Parathyroid adenoma (tissue), 2 donors: Measurements from ENCODE around the gene ATRN.

ENCODE experiments used
- H2AFZ ChIP-seq: fragments of 300-600 bp; sonication (generic); one replicate; pipeline ENCODE4 v1.7.0; 2017; ENCODE audit warnings: antibody characterized with exemption, mild to moderate bottlenecking
- H3K27ac ChIP-seq: fragments of 300-600 bp; sonication (generic); one replicate; pipeline ENCODE4 v1.7.0; 2017
- H3K27me3 ChIP-seq: fragments of 300-600 bp; sonication (generic); one replicate; pipeline ENCODE4 v1.7.0; 2017; ENCODE audit warnings: low read length; ENCODE audit not compliant: control insufficient read depth, insufficient read depth
- H3K36me3 ChIP-seq: fragments of 300-600 bp; sonication (generic); one replicate; pipeline ENCODE4 v1.7.0; 2017; ENCODE audit warnings: low read length; ENCODE audit not compliant: control insufficient read depth, insufficient read depth
- H3K4me1 ChIP-seq: fragments of 300-600 bp; sonication (generic); one replicate; pipeline ENCODE4 v1.7.0; 2017; ENCODE audit warnings: control low read depth
- H3K4me2 ChIP-seq: fragments of 300-600 bp; sonication (generic); one replicate; pipeline ENCODE4 v1.7.0; 2017; ENCODE audit warnings: low read length
- H3K4me3 ChIP-seq: fragments of 300-600 bp; sonication (generic); one replicate; pipeline ENCODE4 v1.7.0; 2017; ENCODE audit warnings: low read depth, low read length
- H3K79me2 ChIP-seq: fragments of 300-600 bp; sonication (generic); one replicate; pipeline ENCODE4 v1.7.0; 2017; ENCODE audit warnings: control low read depth
- H3K9ac ChIP-seq: fragments of 300-600 bp; sonication (generic); one replicate; pipeline ENCODE4 v1.7.0; 2017; ENCODE audit warnings: mild to moderate bottlenecking
- H3K9me3 ChIP-seq: fragments of 300-600 bp; sonication (generic); one replicate; pipeline ENCODE4 v1.7.0; 2017; ENCODE audit warnings: low read length; ENCODE audit not compliant: control insufficient read depth
- CTCF ChIP-seq: fragments of 300-600 bp; sonication (generic); IDR thresholded peaks from one replicate; pipeline ENCODE4 v1.7.0; 2017; ENCODE audit warnings: antibody characterized with exemption, mild to moderate bottlenecking
- donor health status: primary hyperparathyroidism.

ATRN gene

GRCh38 chr20:3673221-3674070 is 202.6 kb downstream of the ATRN start:
- H3K4me1 ChIP-seq, result no peaks in the 10 kb centered on the region
- no peak overlapping the region for H3K9ac ChIP-seq
- no peaks in the 10 kb centered on the region for H3K9me3 ChIP-seq
- no peak overlapping the region for H3K27ac ChIP-seq
- no peak for TF ChIP-seq CTCF
- no peaks in the 10 kb centered on the region for H3K36me3 ChIP-seq
- H3K4me2 ChIP-seq, result no peak overlapping the region
- peaks cover 15% of the 10 kb centered on the region for H3K27me3 ChIP-seq
- no peaks in the 10 kb centered on the region for H3K79me2 ChIP-seq
- H2AFZ ChIP-seq, result no peak overlapping the region
- H3K4me3 ChIP-seq, result no peak overlapping the region

DNA sequence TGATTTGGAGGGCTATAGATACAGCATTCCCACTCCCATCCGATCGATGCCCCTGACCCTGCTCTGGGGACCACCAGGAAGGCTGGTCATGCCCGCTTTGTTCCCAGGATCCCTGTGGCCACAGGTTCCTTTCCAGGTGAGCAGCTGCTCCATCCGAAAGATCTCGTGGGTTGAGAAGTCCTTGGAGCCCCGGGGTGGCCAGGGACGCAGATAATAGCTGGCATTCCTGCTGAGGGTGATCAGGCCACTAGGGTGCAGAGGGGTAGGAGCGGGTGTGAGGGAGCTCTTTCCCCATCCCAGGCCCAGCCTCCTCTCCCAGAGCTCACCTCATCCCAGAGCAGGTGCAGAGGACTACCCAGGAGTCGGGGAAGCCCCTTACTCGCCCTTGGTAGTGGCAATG is 203.6 kb downstream of the ATRN start:
- no peaks in the 10 kb centered on the region for H3K9me3 ChIP-seq
- TF ChIP-seq CTCF, result no peak
- H2AFZ ChIP-seq, result no peak overlapping the region
- no peak overlapping the region for H3K4me3 ChIP-seq
- no peak overlapping the region for H3K4me2 ChIP-seq
- peaks cover 15% of the 10 kb centered on the region for H3K27me3 ChIP-seq
- H3K36me3 ChIP-seq, result no peaks in the 10 kb centered on the region
- no peaks in the 10 kb centered on the region for H3K79me2 ChIP-seq
- H3K9ac ChIP-seq, result no peak overlapping the region
- H3K27ac ChIP-seq, result no peak overlapping the region
- H3K4me1 ChIP-seq, result no peaks in the 10 kb centered on the region

DNA sequence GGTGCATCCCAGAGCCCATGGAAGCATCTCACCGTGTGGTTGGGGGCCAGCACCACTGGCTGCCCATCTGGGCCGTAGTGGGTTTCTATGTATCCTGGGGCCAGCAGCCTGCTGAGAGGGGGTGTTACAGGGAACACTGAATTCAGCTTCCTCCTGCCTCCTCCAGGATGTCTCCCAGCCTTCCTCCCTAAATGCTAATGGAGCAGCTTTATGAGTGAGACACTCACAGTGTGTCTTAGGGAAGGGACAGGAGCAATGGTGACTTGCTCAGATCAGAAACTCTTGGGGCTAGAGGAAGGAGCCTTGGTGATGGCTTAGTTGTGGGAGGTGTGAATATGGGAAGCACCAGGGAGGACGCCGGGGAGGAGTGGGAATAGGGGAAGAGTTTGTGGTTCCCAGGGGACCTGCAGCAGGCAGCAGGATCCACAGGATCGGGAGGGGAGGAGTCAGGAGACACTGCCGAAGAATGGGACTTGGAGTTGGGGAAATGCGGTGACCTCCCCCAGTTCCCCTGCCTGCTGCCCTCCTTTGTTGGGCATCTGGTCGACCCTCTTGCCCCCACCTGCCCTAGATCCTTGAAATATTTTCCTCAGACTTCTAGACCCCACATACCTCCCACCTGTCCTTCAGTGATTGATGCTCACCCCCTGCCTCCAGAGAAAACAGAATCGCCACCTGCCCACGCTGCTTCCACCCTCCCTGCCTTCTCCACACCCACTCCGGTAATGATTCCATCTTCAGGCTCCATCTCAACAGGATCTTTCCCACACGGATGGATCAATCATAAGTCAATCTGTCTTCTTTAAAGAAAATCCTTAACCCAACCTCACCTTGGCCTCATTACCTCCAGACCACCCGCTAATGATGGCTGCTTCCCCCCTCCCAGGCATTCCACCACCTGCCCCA is 204.4 kb downstream of the ATRN start:
- H3K79me2 ChIP-seq, result no peaks in the 10 kb centered on the region
- peaks cover 15% of the 10 kb centered on the region for H3K27me3 ChIP-seq
- no peak overlapping the region for H3K4me2 ChIP-seq
- no peak overlapping the region for H3K27ac ChIP-seq
- H3K36me3 ChIP-seq, result no peaks in the 10 kb centered on the region
- no peak overlapping the region for H3K9ac ChIP-seq
- H3K4me3 ChIP-seq, result no peak overlapping the region
- TF ChIP-seq CTCF, result no peak
- no peaks in the 10 kb centered on the region for H3K4me1 ChIP-seq
- H3K9me3 ChIP-seq, result no peaks in the 10 kb centered on the region
- no peak overlapping the region for H2AFZ ChIP-seq

DNA sequence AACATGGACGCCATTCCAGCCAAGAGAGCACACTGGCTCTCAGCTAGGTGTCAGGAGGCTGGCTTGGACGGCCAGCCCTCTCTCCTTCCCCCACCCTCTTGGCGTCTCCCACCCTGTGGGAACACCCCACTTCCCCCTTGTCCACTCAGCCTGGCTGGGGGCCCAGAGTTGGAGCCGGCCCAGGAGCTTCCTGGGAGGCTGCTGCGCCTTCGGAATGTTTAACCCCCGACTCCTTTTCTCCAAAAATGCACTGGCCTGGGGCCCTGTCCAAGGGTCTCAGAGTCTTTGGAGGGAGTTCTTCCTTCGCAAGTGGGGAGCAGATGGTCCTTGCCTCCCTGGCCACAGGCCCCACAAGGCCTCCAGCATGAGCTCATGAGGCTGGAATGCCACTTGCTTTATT is 206.9 kb downstream of the ATRN start:
- Histone ChIP-seq H3K9ac (no peak overlapping the region), H3K36me3 (no peaks in the 10 kb centered on the region), H3K79me2 (no peaks in the 10 kb centered on the region), H3K27me3 (peaks cover 7% of the 10 kb centered on the region), H3K9me3 (no peaks in the 10 kb centered on the region), H3K4me2 (no peak overlapping the region), H3K4me3 (no peak overlapping the region), H3K4me1 (no peaks in the 10 kb centered on the region), H3K27ac (no peak overlapping the region), H2AFZ (no peak overlapping the region)
- no peak for TF ChIP-seq CTCF
